Keratinocyte (primary cell): ENCODE measurements around the gene PAGE2B. TPM values are rescaled to one million over a fixed set of nuclear protein-coding genes. Genes with fewer than 3 reads are reported as not detected.

Source experiments
- DNase-seq: peaks from one replicate; pipeline ENCODE4 v3.0.0-alpha.2; 2011; ENCODE audit warnings: low read depth, missing footprints, low spot score
- FAIRE-seq: peaks from 2 replicates; lab custom pipeline; 2011; peaks lifted over from hg19 to GRCh38; lab: Jason Lieb, UNC
- H2AFZ ChIP-seq: 2 replicates; pipeline ENCODE4 v1.6.0; 2012; ENCODE audit warnings: low read length, control low read depth, inconsistent platforms; ENCODE audit not compliant: control insufficient read depth
- H3K27ac ChIP-seq: 2 replicates; pipeline ENCODE4 v1.5.1; 2011; ENCODE audit warnings: low read length; ENCODE audit not compliant: control insufficient read depth, insufficient read depth
- H3K27me3 ChIP-seq: 3 replicates; pipeline ENCODE4 v1.6.0; 2011; ENCODE audit warnings: low read length; ENCODE audit not compliant: control insufficient read depth, insufficient read depth; ENCODE audit errors: extremely low read depth
- H3K36me3 ChIP-seq, 2 experiments: 2 replicates in 1 of 2; 3 replicates in 1 of 2; pipeline ENCODE4 v1.5.1; 2011; ENCODE audit warnings: low read length in 2 of 2, mild to moderate bottlenecking in 1 of 2; ENCODE audit not compliant: control insufficient read depth in 2 of 2, insufficient read depth in 2 of 2; ENCODE audit errors: extremely low read depth in 1 of 2
- H3K4me1 ChIP-seq: 3 replicates; pipeline ENCODE4 v1.5.1; 2011; ENCODE audit warnings: low read length; ENCODE audit not compliant: control insufficient read depth, insufficient read depth; ENCODE audit errors: extremely low read depth
- H3K4me2 ChIP-seq: 3 replicates; pipeline ENCODE4 v1.6.0; 2011; ENCODE audit warnings: low read depth, low read length; ENCODE audit not compliant: control insufficient read depth, insufficient read depth; ENCODE audit errors: extremely low read depth
- H3K4me3 ChIP-seq, 3 experiments: fragments of 200-600 bp in 1 of 3; sonication (generic) in 1 of 3; 2 replicates in 2 of 3; 3 replicates in 1 of 3; pipeline ENCODE4 v1.5.1; 2011 to 2016; ENCODE audit warnings: low read length in 3 of 3, mild to moderate bottlenecking in 3 of 3, control low read depth in 2 of 3, inconsistent platforms in 1 of 3, low read depth in 1 of 3, mixed read lengths in 1 of 3, mixed run types in 1 of 3, moderate library complexity in 1 of 3; ENCODE audit not compliant: control insufficient read depth in 2 of 3, insufficient read depth in 2 of 3; ENCODE audit errors: extremely low read depth in 1 of 3
- H3K79me2 ChIP-seq: 2 replicates; pipeline ENCODE4 v1.6.0; 2012; ENCODE audit warnings: low read length; ENCODE audit not compliant: control insufficient read depth, insufficient read depth
- H3K9ac ChIP-seq: 3 replicates; pipeline ENCODE4 v1.6.0; 2011; ENCODE audit warnings: low read length; ENCODE audit not compliant: control insufficient read depth, insufficient read depth; ENCODE audit errors: extremely low read depth
- H3K9me1 ChIP-seq: 3 replicates; pipeline ENCODE4 v1.6.0; 2011; ENCODE audit warnings: low read length; ENCODE audit not compliant: control insufficient read depth, insufficient read depth; ENCODE audit errors: extremely low read depth
- H3K9me3 ChIP-seq: 2 replicates; pipeline ENCODE4 v1.5.1; 2012; ENCODE audit warnings: low read depth, low read length; ENCODE audit not compliant: control insufficient read depth
- H4K20me1 ChIP-seq: 3 replicates; pipeline ENCODE4 v1.6.0; 2011; ENCODE audit warnings: low read length; ENCODE audit not compliant: control insufficient read depth, insufficient read depth; ENCODE audit errors: extremely low read depth
- CTCF ChIP-seq, 3 experiments: IDR thresholded peaks in 1 of 3; conservative IDR thresholded peaks in 1 of 3; optimal IDR thresholded peaks in 1 of 3; 2 replicates in 2 of 3; 3 replicates in 1 of 3; pipeline versions ENCODE3 to v1.5.1; 2011; ENCODE audit warnings: low read length in 3 of 3, mild to moderate bottlenecking in 3 of 3, moderate library complexity in 2 of 3, control low read depth in 1 of 3, inconsistent platforms in 1 of 3; ENCODE audit not compliant: insufficient read depth in 2 of 3; ENCODE audit errors: extremely low read depth in 1 of 3
- EZH2 ChIP-seq: IDR thresholded peaks from one replicate; pipeline ENCODE4 v1.6.1; 2012; ENCODE audit warnings: inconsistent platforms, mild to moderate bottlenecking, low read length, moderate library complexity
- dilution Hi-C: fragments of 300-500 bp; cut with MboI; formaldehyde crosslinking; loops from one replicate; pipeline ENCODE4 v1.7.0; 2020; ENCODE audit warnings: low sequenced_read_pairs; ENCODE audit not compliant: extremely low pct_ligation_motif_present
- polyA plus RNA-seq, 5 experiments: library from polyadenylated mRNA; depleted of rRNA in 3 of 5; stranded (reverse) in 3 of 5; stranded (forward) in 1 of 5; unstranded in 1 of 5; fragments of >200 nt; gene quantifications; 1 replicate in 1 of 5; 2 replicates in 3 of 5; 3 replicates in 1 of 5; pipeline versions ENCODE4 v1.2.1 to v1.2.3, GENCODE V29; 2011 to 2012; ENCODE audit warnings: missing spikeins in 2 of 5, low read depth in 1 of 5, low replicate concordance in 1 of 5

PAGE2B gene
- polyA plus RNA-seq, 1 donor (not counting 4 experiments of a cell fraction or from before 2014, with no cell fraction given) = not detected

GRCh38 chrX:55028611-55029010 lies 46.2 kb upstream of the PAGE2B start:
- H3K4me3 ChIP-seq = no peak overlapping the region
- no peaks in the 10 kb centered on the region for H3K4me1 ChIP-seq
- TF ChIP-seq EZH2 (no peak), CTCF (optimal IDR thresholded peaks at IDR 0.05 in 1 of 3, IDR thresholded peaks at IDR 0.05 in 1 of 3, conservative IDR thresholded peaks at IDR 0.05 in 1 of 3; ENCODE audit: extremely low read depth in 1 of 3, insufficient read depth in 2 of 3, low read length in 3 of 3) (no peak)
- FAIRE-seq (no peak), DNase-seq (no peak)
- H3K9me3 ChIP-seq = no peaks in the 10 kb centered on the region
- no peak overlapping the region for H3K9ac ChIP-seq
- H3K79me2 ChIP-seq = no peaks in the 10 kb centered on the region
- H4K20me1 ChIP-seq = no peaks in the 10 kb centered on the region
- H3K4me2 ChIP-seq = no peak overlapping the region
- no peaks in the 10 kb centered on the region for H3K9me1 ChIP-seq
- H3K27ac ChIP-seq = no peak overlapping the region
- H2AFZ ChIP-seq = no peak overlapping the region
- dilution Hi-C loops = no loop called here
- no peaks in the 10 kb centered on the region for H3K36me3 ChIP-seq
- H3K27me3 ChIP-seq = no peaks in the 10 kb centered on the region

GRCh38 chrX:55029291-55029690 lies 45.5 kb upstream of the PAGE2B start:
- no peak overlapping the region for H3K4me2 ChIP-seq
- no peaks in the 10 kb centered on the region for H4K20me1 ChIP-seq
- H3K27ac ChIP-seq = no peak overlapping the region
- H3K36me3 ChIP-seq = no peaks in the 10 kb centered on the region
- no peak overlapping the region for H3K4me3 ChIP-seq
- FAIRE-seq (no peak), DNase-seq (no peak)
- H3K4me1 ChIP-seq = no peaks in the 10 kb centered on the region
- no peak overlapping the region for H2AFZ ChIP-seq
- no peaks in the 10 kb centered on the region for H3K79me2 ChIP-seq
- no peak overlapping the region for H3K9ac ChIP-seq
- dilution Hi-C loops = no loop called here
- TF ChIP-seq CTCF (optimal IDR thresholded peaks at IDR 0.05 in 1 of 3, IDR thresholded peaks at IDR 0.05 in 1 of 3, conservative IDR thresholded peaks at IDR 0.05 in 1 of 3; ENCODE audit: extremely low read depth in 1 of 3, insufficient read depth in 2 of 3, low read length in 3 of 3) (no peak), EZH2 (no peak)
- H3K9me3 ChIP-seq = no peaks in the 10 kb centered on the region
- H3K27me3 ChIP-seq = no peaks in the 10 kb centered on the region
- no peaks in the 10 kb centered on the region for H3K9me1 ChIP-seq
